Suprapubic skin (tissue), 4 donors: Measurements from ENCODE around the gene SPINT2.

Experiments used
- EP300 ChIP-seq: sonication (generic); formaldehyde crosslinking; IDR thresholded peaks from one replicate; pipeline ENCODE4 v1.6.1; 2017; ENCODE audit warnings: antibody characterized with exemption
- POLR2A ChIP-seq, 2 donors: fragments of 450-650 bp; IDR thresholded peaks; one replicate each; pipeline ENCODE4 v1.6.1; 2017; ENCODE audit warnings: antibody characterized with exemption in 2 of 2, mild to moderate bottlenecking in 2 of 2, moderate library complexity in 2 of 2
- POLR2AphosphoS5 ChIP-seq, 3 donors: sonication (generic); formaldehyde crosslinking; IDR thresholded peaks; one replicate each; pipeline ENCODE4 v1.6.1; 2017; ENCODE audit warnings: antibody characterized with exemption in 3 of 3
- TF ChIP-seq, protein P1 (sequence below), 2 donors: fragments of 200-600 bp in 1 of 2; fragments of 450-650 bp in 1 of 2; sonication (generic) in 1 of 2; IDR thresholded peaks; one replicate each; pipeline ENCODE4 v1.5.1; 2016 to 2019; ENCODE audit warnings: antibody characterized with exemption in 2 of 2, mild to moderate bottlenecking in 1 of 2, moderate library complexity in 1 of 2

DNA sequence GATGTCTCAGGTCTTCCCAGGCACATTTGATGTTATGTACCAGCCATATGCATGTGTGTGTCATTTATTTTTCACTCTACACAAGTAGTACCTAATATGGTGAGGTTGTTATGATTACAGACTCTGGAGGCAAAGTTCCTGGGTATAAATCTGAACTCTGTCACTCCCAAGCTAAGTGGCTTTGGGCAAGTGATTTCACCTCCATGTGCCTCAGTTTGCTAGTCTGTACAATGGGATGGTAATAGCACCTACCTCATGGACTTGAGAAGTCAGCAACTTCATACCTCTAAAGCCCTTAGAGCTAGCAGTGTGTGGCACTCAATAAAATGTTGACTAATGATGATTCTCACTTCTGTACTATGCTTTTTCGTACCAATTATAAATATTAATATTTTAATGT lies 67.4 kb downstream of the SPINT2 start:
- TF ChIP-seq POLR2AphosphoS5 (IDR thresholded peaks at IDR 0.05) = no peak
- TF ChIP-seq, protein P1, sequence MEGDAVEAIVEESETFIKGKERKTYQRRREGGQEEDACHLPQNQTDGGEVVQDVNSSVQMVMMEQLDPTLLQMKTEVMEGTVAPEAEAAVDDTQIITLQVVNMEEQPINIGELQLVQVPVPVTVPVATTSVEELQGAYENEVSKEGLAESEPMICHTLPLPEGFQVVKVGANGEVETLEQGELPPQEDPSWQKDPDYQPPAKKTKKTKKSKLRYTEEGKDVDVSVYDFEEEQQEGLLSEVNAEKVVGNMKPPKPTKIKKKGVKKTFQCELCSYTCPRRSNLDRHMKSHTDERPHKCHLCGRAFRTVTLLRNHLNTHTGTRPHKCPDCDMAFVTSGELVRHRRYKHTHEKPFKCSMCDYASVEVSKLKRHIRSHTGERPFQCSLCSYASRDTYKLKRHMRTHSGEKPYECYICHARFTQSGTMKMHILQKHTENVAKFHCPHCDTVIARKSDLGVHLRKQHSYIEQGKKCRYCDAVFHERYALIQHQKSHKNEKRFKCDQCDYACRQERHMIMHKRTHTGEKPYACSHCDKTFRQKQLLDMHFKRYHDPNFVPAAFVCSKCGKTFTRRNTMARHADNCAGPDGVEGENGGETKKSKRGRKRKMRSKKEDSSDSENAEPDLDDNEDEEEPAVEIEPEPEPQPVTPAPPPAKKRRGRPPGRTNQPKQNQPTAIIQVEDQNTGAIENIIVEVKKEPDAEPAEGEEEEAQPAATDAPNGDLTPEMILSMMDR (IDR thresholded peaks at IDR 0.05) = no peak
- TF ChIP-seq POLR2A (IDR thresholded peaks at IDR 0.05) = no peak
- no peak for TF ChIP-seq EP300
